Gastrocnemius medialis (tissue), 4 donors: ENCODE results near the gene RASSF4.

Experiments used
- POLR2A ChIP-seq, 2 donors: fragments of 450-650 bp; IDR thresholded peaks; one replicate each; pipeline ENCODE4 v1.6.1; 2017; ENCODE audit warnings: antibody characterized with exemption in 2 of 2, mild to moderate bottlenecking in 2 of 2, moderate library complexity in 2 of 2
- TF ChIP-seq, protein P1 (sequence below), 5 experiments: fragments of 450-650 bp in 3 of 5; fragments of 200-600 bp in 2 of 5; sonication (generic) in 2 of 5; IDR thresholded peaks in 4 of 5; conservative IDR thresholded peaks in 1 of 5; 1 replicate in 4 of 5; 2 replicates in 1 of 5; pipeline ENCODE4 v1.5.1; 2016 to 2019; ENCODE audit warnings: antibody characterized with exemption in 5 of 5, mild to moderate bottlenecking in 3 of 5, moderate library complexity in 3 of 5

GRCh38 chr10:44931621-44932516 lies 27.7 kb upstream of the RASSF4 start:
- TF ChIP-seq, protein P1, sequence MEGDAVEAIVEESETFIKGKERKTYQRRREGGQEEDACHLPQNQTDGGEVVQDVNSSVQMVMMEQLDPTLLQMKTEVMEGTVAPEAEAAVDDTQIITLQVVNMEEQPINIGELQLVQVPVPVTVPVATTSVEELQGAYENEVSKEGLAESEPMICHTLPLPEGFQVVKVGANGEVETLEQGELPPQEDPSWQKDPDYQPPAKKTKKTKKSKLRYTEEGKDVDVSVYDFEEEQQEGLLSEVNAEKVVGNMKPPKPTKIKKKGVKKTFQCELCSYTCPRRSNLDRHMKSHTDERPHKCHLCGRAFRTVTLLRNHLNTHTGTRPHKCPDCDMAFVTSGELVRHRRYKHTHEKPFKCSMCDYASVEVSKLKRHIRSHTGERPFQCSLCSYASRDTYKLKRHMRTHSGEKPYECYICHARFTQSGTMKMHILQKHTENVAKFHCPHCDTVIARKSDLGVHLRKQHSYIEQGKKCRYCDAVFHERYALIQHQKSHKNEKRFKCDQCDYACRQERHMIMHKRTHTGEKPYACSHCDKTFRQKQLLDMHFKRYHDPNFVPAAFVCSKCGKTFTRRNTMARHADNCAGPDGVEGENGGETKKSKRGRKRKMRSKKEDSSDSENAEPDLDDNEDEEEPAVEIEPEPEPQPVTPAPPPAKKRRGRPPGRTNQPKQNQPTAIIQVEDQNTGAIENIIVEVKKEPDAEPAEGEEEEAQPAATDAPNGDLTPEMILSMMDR (IDR thresholded peaks at IDR 0.05 in 4 of 5, conservative IDR thresholded peaks at IDR 0.05 in 1 of 5), result no peak
- TF ChIP-seq POLR2A (IDR thresholded peaks at IDR 0.05), result no peak
